Measurements from ENCODE around the gene CTDSPL2. TPM values are rescaled to one million over a fixed set of nuclear protein-coding genes. Genes with fewer than 3 reads are reported as not detected.
A peak's percentile ranks its signal among the peaks of the same experiment; 100 is the strongest.

The CTDSPL2 gene
- total and polyA plus RNA-seq, 2 experiments from 2014 or later: 42.2 to 86.2 TPM

DNA sequence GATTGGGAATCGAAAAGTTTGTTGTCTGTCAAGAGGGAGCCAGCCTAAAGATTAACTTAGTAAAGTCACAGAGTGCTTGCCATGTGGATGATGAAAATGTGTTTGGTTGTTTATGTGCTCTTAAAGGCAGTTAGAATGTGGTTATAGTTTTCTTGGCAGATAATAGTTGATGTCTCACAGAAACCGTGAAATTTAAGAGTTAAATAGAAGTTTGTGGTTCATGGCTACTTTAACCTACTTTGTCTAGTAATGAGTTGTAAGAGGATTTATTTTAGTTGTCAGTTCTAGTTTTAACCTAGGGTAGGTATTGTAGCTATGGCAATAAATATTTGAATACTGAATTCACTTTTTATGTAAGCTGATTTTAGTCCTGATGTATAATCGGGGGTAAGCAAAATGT lies 73.1 kb downstream of the CTDSPL2 start:
- Histone ChIP-seq H3K79me2 (replicated peaks; ENCODE audit: insufficient read depth) (peaks cover 5% of the 10 kb centered on the region; the same call in 1 of the 2 replicates), H3K27ac (ENCODE audit: low read depth) (peak overlapping the region; percentile 1; the same call in 1 of the 2 replicates), H3K4me2 (no peak overlapping the region), H3F3A (replicated peaks; ENCODE audit: low read depth) (no peaks in the 10 kb centered on the region), H3K4me1 (ENCODE audit: insufficient read depth) (no peaks in the 10 kb centered on the region; the same call in 1 of the 2 replicates), H2AFZ (no peak overlapping the region), H3K36me3 (ENCODE audit: insufficient read depth) (peaks cover 11% of the 10 kb centered on the region), H3K9me2 (ENCODE audit: insufficient read depth) (no peaks in the 10 kb centered on the region), H3K4me3 (no peak overlapping the region), H4K20me1 (replicated peaks; ENCODE audit: insufficient read depth) (no peaks in the 10 kb centered on the region; the same call in 1 of the 2 replicates), H3K27me3 (ENCODE audit: insufficient read depth) (no peaks in the 10 kb centered on the region)
- H3K4me3 Mint-ChIP-seq: no peak overlapping the region
- TF ChIP-seq, protein P1, sequence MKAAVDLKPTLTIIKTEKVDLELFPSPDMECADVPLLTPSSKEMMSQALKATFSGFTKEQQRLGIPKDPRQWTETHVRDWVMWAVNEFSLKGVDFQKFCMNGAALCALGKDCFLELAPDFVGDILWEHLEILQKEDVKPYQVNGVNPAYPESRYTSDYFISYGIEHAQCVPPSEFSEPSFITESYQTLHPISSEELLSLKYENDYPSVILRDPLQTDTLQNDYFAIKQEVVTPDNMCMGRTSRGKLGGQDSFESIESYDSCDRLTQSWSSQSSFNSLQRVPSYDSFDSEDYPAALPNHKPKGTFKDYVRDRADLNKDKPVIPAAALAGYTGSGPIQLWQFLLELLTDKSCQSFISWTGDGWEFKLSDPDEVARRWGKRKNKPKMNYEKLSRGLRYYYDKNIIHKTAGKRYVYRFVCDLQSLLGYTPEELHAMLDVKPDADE (IDR thresholded peaks at IDR 0.05): no peak
- TF ChIP-seq NANOG (IDR thresholded peaks at IDR 0.05; ENCODE audit: borderline replicate concordance) (no peak), ZNF331 (CRISPR knock-in tag; IDR thresholded peaks at IDR 0.05; ENCODE audit: low read depth) (no peak), JUNB (IDR thresholded peaks at IDR 0.05; ENCODE audit: unreplicated experiment) (no peak), EZH2phosphoT487 (IDR thresholded peaks at IDR 0.05; ENCODE audit: unreplicated experiment) (no peak), STAT1 (IDR thresholded peaks at IDR 0.05; ENCODE audit: unreplicated experiment) (no peak), CREB1 (CRISPR knock-in tag; IDR thresholded peaks at IDR 0.05; ENCODE audit: low read depth) (no peak)
- TF ChIP-seq, protein P2, sequence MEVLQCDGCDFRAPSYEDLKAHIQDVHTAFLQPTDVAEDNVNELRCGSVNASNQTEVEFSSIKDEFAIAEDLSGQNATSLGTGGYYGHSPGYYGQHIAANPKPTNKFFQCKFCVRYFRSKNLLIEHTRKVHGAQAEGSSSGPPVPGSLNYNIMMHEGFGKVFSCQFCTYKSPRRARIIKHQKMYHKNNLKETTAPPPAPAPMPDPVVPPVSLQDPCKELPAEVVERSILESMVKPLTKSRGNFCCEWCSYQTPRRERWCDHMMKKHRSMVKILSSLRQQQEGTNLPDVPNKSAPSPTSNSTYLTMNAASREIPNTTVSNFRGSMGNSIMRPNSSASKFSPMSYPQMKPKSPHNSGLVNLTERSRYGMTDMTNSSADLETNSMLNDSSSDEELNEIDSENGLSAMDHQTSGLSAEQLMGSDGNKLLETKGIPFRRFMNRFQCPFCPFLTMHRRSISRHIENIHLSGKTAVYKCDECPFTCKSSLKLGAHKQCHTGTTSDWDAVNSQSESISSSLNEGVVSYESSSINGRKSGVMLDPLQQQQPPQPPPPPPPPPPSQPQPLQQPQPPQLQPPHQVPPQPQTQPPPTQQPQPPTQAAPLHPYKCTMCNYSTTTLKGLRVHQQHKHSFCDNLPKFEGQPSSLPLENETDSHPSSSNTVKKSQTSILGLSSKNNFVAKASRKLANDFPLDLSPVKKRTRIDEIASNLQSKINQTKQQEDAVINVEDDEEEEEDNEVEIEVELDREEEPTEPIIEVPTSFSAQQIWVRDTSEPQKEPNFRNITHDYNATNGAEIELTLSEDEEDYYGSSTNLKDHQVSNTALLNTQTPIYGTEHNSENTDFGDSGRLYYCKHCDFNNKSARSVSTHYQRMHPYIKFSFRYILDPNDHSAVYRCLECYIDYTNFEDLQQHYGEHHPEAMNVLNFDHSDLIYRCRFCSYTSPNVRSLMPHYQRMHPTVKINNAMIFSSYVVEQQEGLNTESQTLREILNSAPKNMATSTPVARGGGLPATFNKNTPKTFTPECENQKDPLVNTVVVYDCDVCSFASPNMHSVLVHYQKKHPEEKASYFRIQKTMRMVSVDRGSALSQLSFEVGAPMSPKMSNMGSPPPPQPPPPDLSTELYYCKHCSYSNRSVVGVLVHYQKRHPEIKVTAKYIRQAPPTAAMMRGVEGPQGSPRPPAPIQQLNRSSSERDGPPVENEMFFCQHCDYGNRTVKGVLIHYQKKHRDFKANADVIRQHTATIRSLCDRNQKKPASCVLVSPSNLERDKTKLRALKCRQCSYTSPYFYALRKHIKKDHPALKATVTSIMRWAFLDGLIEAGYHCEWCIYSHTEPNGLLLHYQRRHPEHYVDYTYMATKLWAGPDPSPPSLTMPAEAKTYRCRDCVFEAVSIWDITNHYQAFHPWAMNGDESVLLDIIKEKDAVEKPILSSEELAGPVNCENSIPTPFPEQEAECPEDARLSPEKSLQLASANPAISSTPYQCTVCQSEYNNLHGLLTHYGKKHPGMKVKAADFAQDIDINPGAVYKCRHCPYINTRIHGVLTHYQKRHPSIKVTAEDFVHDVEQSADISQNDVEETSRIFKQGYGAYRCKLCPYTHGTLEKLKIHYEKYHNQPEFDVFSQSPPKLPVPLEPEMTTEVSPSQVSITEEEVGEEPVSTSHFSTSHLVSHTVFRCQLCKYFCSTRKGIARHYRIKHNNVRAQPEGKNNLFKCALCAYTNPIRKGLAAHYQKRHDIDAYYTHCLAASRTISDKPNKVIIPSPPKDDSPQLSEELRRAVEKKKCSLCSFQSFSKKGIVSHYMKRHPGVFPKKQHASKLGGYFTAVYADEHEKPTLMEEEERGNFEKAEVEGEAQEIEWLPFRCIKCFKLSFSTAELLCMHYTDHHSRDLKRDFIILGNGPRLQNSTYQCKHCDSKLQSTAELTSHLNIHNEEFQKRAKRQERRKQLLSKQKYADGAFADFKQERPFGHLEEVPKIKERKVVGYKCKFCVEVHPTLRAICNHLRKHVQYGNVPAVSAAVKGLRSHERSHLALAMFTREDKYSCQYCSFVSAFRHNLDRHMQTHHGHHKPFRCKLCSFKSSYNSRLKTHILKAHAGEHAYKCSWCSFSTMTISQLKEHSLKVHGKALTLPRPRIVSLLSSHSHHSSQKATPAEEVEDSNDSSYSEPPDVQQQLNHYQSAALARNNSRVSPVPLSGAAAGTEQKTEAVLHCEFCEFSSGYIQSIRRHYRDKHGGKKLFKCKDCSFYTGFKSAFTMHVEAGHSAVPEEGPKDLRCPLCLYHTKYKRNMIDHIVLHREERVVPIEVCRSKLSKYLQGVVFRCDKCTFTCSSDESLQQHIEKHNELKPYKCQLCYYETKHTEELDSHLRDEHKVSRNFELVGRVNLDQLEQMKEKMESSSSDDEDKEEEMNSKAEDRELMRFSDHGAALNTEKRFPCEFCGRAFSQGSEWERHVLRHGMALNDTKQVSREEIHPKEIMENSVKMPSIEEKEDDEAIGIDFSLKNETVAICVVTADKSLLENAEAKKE (CRISPR knock-in tag; IDR thresholded peaks at IDR 0.05): no peak
- TF ChIP-seq, protein P3, sequence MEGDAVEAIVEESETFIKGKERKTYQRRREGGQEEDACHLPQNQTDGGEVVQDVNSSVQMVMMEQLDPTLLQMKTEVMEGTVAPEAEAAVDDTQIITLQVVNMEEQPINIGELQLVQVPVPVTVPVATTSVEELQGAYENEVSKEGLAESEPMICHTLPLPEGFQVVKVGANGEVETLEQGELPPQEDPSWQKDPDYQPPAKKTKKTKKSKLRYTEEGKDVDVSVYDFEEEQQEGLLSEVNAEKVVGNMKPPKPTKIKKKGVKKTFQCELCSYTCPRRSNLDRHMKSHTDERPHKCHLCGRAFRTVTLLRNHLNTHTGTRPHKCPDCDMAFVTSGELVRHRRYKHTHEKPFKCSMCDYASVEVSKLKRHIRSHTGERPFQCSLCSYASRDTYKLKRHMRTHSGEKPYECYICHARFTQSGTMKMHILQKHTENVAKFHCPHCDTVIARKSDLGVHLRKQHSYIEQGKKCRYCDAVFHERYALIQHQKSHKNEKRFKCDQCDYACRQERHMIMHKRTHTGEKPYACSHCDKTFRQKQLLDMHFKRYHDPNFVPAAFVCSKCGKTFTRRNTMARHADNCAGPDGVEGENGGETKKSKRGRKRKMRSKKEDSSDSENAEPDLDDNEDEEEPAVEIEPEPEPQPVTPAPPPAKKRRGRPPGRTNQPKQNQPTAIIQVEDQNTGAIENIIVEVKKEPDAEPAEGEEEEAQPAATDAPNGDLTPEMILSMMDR (conservative IDR thresholded peaks at IDR 0.05; ENCODE audit: low read depth in 2 of 2): no peak
- H3K27me3 Mint-ChIP-seq (ENCODE audit: insufficient read depth, low read depth, poor library complexity): no peaks in the 10 kb centered on the region
- no peaks in the 10 kb centered on the region for H3K4me1 Mint-ChIP-seq
- peaks cover 45% of the 10 kb centered on the region for H3K36me3 Mint-ChIP-seq (ENCODE audit: low read depth)
- no peak overlapping the region for H3K27ac Mint-ChIP-seq
- DNase-seq (ENCODE audit: low spot score) (no peak), ATAC-seq (no peak)
- no peaks in the 10 kb centered on the region for H3K9me3 Mint-ChIP-seq
